Neural progenitor cell (in vitro differentiated cells): ENCODE data around the gene DNM1L. TPM values are rescaled to one million over a fixed set of nuclear protein-coding genes. Genes with fewer than 3 reads are reported as not detected.

Experiments used
- DNase-seq: peaks from one replicate; pipeline ENCODE4 v3.0.0-alpha.2; 2016; ENCODE audit warnings: low spot score
- H2AFZ ChIP-seq: fragments of 200-600 bp; sonication (generic); replicated peaks from 2 replicates; pipeline ENCODE4 v1.6.1; 2016; ENCODE audit warnings: antibody characterized with exemption
- H3F3A ChIP-seq: fragments of 200-600 bp; sonication (generic); 2 replicates; pipeline ENCODE4 v1.6.1; 2016; ENCODE audit warnings: antibody characterized with exemption, low read depth
- H3K27ac ChIP-seq: fragments of 200-600 bp; sonication (generic); 2 replicates; pipeline ENCODE4 v1.5.1; 2016; ENCODE audit warnings: mild to moderate bottlenecking
- H3K27me3 ChIP-seq: fragments of 200-600 bp; sonication (generic); 2 replicates; pipeline ENCODE4 v1.6.1; 2016; ENCODE audit warnings: mild to moderate bottlenecking, moderate library complexity
- H3K36me3 ChIP-seq: fragments of 200-600 bp; sonication (generic); 2 replicates; pipeline ENCODE4 v1.5.1; 2016
- H3K4me1 ChIP-seq: fragments of 200-600 bp; sonication (generic); 2 replicates; pipeline ENCODE4 v1.6.1; 2016; ENCODE audit warnings: mixed run types
- H3K4me2 ChIP-seq: fragments of 200-600 bp; sonication (generic); 2 replicates; pipeline ENCODE4 v1.6.1; 2016
- H3K4me3 ChIP-seq: fragments of 200-600 bp; sonication (generic); 2 replicates; pipeline ENCODE4 v1.5.1; 2016
- H3K79me2 ChIP-seq: fragments of 200-600 bp; sonication (generic); 2 replicates; pipeline ENCODE4 v1.6.1; 2016; ENCODE audit warnings: low read depth
- H3K9ac ChIP-seq: fragments of 200-600 bp; sonication (generic); 2 replicates; pipeline ENCODE4 v1.6.1; 2016
- H3K9me3 ChIP-seq: fragments of 200-600 bp; sonication (generic); 2 replicates; pipeline ENCODE4 v1.5.1; 2016; ENCODE audit warnings: low read depth
- H4K20me1 ChIP-seq: fragments of 200-600 bp; sonication (generic); 2 replicates; pipeline ENCODE4 v1.6.1; 2016; ENCODE audit warnings: low read depth
- H3K27ac Mint-ChIP-seq: 3 replicates; pipeline ENCODE4 v1.8.0; 2021; ENCODE audit warnings: mixed read lengths
- H3K27me3 Mint-ChIP-seq: 2 replicates; pipeline ENCODE4 v1.8.0; 2022; ENCODE audit warnings: low read depth, mild to moderate bottlenecking, inconsistent platforms, moderate library complexity, mixed read lengths; ENCODE audit not compliant: insufficient read depth
- H3K36me3 Mint-ChIP-seq: 3 replicates; pipeline ENCODE4 v1.8.0; 2021; ENCODE audit warnings: mixed read lengths
- H3K4me1 Mint-ChIP-seq: 3 replicates; pipeline ENCODE4 v1.8.0; 2021; ENCODE audit warnings: mixed read lengths
- H3K4me3 Mint-ChIP-seq: 3 replicates; pipeline ENCODE4 v1.8.0; 2021; ENCODE audit warnings: mild to moderate bottlenecking, moderate library complexity, mixed read lengths
- H3K9me3 Mint-ChIP-seq: 3 replicates; pipeline ENCODE4 v1.8.0; 2020; ENCODE audit warnings: mixed read lengths
- EZH2 ChIP-seq: fragments of 200-600 bp; sonication (generic); IDR thresholded peaks from 2 replicates; pipeline ENCODE4 v1.6.1; 2017; ENCODE audit warnings: antibody characterized with exemption, mild to moderate bottlenecking, moderate library complexity
- EZH2phosphoT487 ChIP-seq: fragments of 200-600 bp; sonication (generic); IDR thresholded peaks from 2 replicates; pipeline ENCODE4 v1.6.1; 2017; ENCODE audit warnings: antibody characterized with exemption
- total RNA-seq: library from RNA; depleted of rRNA; stranded (reverse); fragments of >200 nt; gene quantifications from 2 replicates; pipeline ENCODE4 v1.2.3, GENCODE V29; 2015; ENCODE audit warnings: low replicate concordance
- TF ChIP-seq, protein P1 (sequence below): fragments of 200-600 bp; sonication (generic); IDR thresholded peaks from 2 replicates; pipeline ENCODE4 v1.5.1; 2017; ENCODE audit warnings: antibody characterized with exemption, mild to moderate bottlenecking

The DNM1L gene
- total RNA-seq, 1 donor from 2014 or later, result 133 TPM

DNA sequence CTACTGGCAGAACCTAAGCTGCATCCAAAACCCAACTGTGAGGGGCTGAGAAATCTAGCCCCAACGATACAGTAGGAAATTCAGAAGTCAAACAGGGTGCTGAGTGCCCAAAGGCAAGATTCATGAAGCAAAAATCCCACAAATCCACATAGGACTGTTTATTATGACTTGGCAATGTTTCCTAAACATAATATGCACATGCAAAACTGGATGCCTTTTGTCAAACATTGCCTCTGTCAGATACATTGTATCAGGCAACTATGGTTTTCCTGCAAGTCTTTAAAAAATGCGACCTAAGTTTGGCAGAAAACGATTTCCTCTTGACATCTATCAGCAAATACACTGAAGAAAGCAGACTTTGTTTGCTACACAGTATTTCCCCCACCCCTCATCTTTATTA lies 103.9 kb downstream of the DNM1L start:
- Histone ChIP-seq H3K9ac (no peak overlapping the region), H4K20me1 (no peaks in the 10 kb centered on the region), H3K27me3 (no peaks in the 10 kb centered on the region), H3K4me3 (no peak overlapping the region), H3K27ac (no peak overlapping the region), H3F3A (no peaks in the 10 kb centered on the region), H2AFZ (no peak overlapping the region), H3K79me2 (no peaks in the 10 kb centered on the region), H3K9me3 (no peaks in the 10 kb centered on the region), H3K4me2 (no peak overlapping the region), H3K36me3 (no peaks in the 10 kb centered on the region), H3K4me1 (peaks cover 3% of the 10 kb centered on the region)
- Mint-ChIP-seq H3K4me3 (no peak overlapping the region), H3K27me3 (no peaks in the 10 kb centered on the region), H3K9me3 (no peaks in the 10 kb centered on the region), H3K4me1 (peaks cover 3% of the 10 kb centered on the region), H3K36me3 (no peaks in the 10 kb centered on the region), H3K27ac (no peak overlapping the region)
- TF ChIP-seq, protein P1, sequence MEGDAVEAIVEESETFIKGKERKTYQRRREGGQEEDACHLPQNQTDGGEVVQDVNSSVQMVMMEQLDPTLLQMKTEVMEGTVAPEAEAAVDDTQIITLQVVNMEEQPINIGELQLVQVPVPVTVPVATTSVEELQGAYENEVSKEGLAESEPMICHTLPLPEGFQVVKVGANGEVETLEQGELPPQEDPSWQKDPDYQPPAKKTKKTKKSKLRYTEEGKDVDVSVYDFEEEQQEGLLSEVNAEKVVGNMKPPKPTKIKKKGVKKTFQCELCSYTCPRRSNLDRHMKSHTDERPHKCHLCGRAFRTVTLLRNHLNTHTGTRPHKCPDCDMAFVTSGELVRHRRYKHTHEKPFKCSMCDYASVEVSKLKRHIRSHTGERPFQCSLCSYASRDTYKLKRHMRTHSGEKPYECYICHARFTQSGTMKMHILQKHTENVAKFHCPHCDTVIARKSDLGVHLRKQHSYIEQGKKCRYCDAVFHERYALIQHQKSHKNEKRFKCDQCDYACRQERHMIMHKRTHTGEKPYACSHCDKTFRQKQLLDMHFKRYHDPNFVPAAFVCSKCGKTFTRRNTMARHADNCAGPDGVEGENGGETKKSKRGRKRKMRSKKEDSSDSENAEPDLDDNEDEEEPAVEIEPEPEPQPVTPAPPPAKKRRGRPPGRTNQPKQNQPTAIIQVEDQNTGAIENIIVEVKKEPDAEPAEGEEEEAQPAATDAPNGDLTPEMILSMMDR, result no peak
- TF ChIP-seq EZH2phosphoT487 (no peak), EZH2 (no peak)
- no peak for DNase-seq

DNA sequence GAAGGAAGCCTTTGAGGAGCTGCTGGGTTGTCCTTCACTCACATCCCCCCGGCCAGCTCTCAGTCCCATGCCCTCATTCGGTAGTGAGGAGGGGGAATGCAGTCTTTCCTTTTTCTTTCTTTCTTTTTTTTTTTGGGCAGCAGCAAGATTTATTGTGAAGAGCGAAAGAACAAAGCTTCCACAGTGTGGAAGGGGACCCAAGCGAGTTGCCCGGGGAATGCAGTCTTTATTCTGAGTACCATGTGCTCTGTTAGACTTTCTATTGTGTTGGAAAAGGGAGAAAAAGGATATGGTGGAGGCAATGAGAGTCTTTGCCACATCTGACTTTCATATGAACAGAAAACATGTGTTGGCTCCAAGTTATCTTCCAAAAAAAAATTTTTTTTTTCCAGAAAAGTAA lies 106.5 kb downstream of the DNM1L start:
- H3K9me3 Mint-ChIP-seq, result no peaks in the 10 kb centered on the region
- Histone ChIP-seq H3K27me3 (no peaks in the 10 kb centered on the region), H3K79me2 (no peaks in the 10 kb centered on the region), H3K4me2 (no peak overlapping the region), H3K4me3 (no peak overlapping the region), H3K36me3 (no peaks in the 10 kb centered on the region), H3K9ac (no peak overlapping the region), H3K9me3 (no peaks in the 10 kb centered on the region), H3K27ac (no peak overlapping the region), H4K20me1 (no peaks in the 10 kb centered on the region), H2AFZ (peak overlapping the region; percentile 50), H3F3A (no peaks in the 10 kb centered on the region), H3K4me1 (peaks cover 3% of the 10 kb centered on the region)
- TF ChIP-seq, protein P1, result no peak
- TF ChIP-seq EZH2, result no peak
- no peak for TF ChIP-seq EZH2phosphoT487
- H3K4me3 Mint-ChIP-seq, result no peak overlapping the region
- DNase-seq, result no peak
- H3K27me3 Mint-ChIP-seq, result no peaks in the 10 kb centered on the region
- H3K36me3 Mint-ChIP-seq, result no peaks in the 10 kb centered on the region
- peaks cover 3% of the 10 kb centered on the region for H3K4me1 Mint-ChIP-seq
- H3K27ac Mint-ChIP-seq, result no peak overlapping the region

DNA sequence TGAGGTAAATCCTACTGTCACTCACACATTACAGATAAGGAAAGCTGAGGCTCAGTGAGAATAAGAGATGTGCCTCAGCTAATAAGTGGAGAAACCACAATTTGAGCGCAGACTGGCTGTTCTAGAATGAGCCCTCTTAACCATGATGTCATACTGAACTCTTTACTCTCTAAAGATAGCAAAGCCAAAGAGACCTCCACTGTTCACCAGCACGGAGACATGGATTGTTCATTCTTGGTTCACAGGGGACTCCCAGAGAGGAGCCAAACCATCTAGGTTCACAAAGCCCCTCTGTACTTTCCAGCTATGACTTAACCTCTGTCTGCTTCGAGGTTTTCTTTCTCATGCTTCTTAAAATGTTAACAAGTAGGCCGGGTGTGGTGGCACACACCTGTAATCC lies 109.3 kb downstream of the DNM1L start:
- Histone ChIP-seq H3K36me3 (no peaks in the 10 kb centered on the region), H3K27ac (no peak overlapping the region), H3K79me2 (no peaks in the 10 kb centered on the region), H4K20me1 (no peaks in the 10 kb centered on the region), H3F3A (no peaks in the 10 kb centered on the region), H2AFZ (no peak overlapping the region), H3K9me3 (no peaks in the 10 kb centered on the region), H3K4me2 (no peak overlapping the region), H3K4me1 (peaks cover 3% of the 10 kb centered on the region), H3K4me3 (no peak overlapping the region), H3K27me3 (no peaks in the 10 kb centered on the region), H3K9ac (no peak overlapping the region)
- H3K9me3 Mint-ChIP-seq, result no peaks in the 10 kb centered on the region
- no peak overlapping the region for H3K27ac Mint-ChIP-seq
- no peaks in the 10 kb centered on the region for H3K27me3 Mint-ChIP-seq
- no peaks in the 10 kb centered on the region for H3K36me3 Mint-ChIP-seq
- H3K4me1 Mint-ChIP-seq, result no peaks in the 10 kb centered on the region
- H3K4me3 Mint-ChIP-seq, result no peak overlapping the region
- DNase-seq, result no peak
- TF ChIP-seq, protein P1, result no peak
- TF ChIP-seq EZH2, result no peak
- no peak for TF ChIP-seq EZH2phosphoT487

DNA sequence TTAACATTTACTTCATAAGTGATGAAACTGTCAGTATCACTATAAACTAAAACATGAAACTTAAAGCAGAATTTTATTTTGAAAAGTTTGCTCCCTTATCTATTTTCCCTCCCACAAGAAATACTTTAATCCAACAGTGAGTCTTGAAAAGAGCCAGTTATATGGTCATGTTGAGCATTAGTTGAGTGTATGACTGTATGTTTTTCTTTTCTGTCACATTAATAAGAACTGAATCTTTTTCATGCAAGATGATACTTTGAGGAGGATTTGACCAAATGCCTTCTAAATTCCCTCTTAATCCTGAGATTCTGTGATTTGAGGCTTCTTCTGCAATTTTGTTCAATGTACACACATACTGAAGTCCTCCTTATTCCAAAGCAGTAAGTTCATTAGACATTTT lies 110.3 kb downstream of the DNM1L start:
- no peak overlapping the region for H3K4me3 ChIP-seq
- H3K36me3 ChIP-seq, result no peaks in the 10 kb centered on the region
- Mint-ChIP-seq H3K4me1 (no peaks in the 10 kb centered on the region), H3K9me3 (no peaks in the 10 kb centered on the region), H3K36me3 (no peaks in the 10 kb centered on the region), H3K27ac (no peak overlapping the region), H3K27me3 (no peaks in the 10 kb centered on the region), H3K4me3 (no peak overlapping the region)
- no peaks in the 10 kb centered on the region for H3K9me3 ChIP-seq
- DNase-seq, result no peak
- H3K4me2 ChIP-seq, result no peak overlapping the region
- no peak for TF ChIP-seq EZH2
- TF ChIP-seq, protein P1, result no peak
- TF ChIP-seq EZH2phosphoT487, result no peak
- no peak overlapping the region for H3K9ac ChIP-seq
- peaks cover 3% of the 10 kb centered on the region for H3K4me1 ChIP-seq
- no peaks in the 10 kb centered on the region for H3K79me2 ChIP-seq
- no peak overlapping the region for H3K27ac ChIP-seq
- H3K27me3 ChIP-seq, result no peaks in the 10 kb centered on the region
- H4K20me1 ChIP-seq, result no peaks in the 10 kb centered on the region
- H3F3A ChIP-seq, result no peaks in the 10 kb centered on the region
- H2AFZ ChIP-seq, result no peak overlapping the region
